GM06990 (cell line): ENCODE measurements around the gene EREG.
A peak's percentile ranks its signal among the peaks of the same experiment; 100 is the strongest.

Experiments used
- DNase-seq: peaks from one replicate; pipeline ENCODE4 v3.0.0-alpha.2; 2011; ENCODE audit not compliant: insufficient read length; ENCODE audit errors: extremely low read depth
- H3K27me3 ChIP-seq: replicated peaks from 2 replicates; pipeline ENCODE4 v1.6.0; 2011; ENCODE audit warnings: low read length; ENCODE audit not compliant: control insufficient read depth, insufficient read depth
- H3K36me3 ChIP-seq: 2 replicates; pipeline ENCODE4 v1.5.1; 2011; ENCODE audit warnings: low read length; ENCODE audit not compliant: control insufficient read depth, insufficient read depth
- H3K4me3 ChIP-seq: replicated peaks from 2 replicates; pipeline ENCODE4 v1.5.1; 2011; ENCODE audit warnings: low read depth, mild to moderate bottlenecking, control low read depth, low read length
- TF ChIP-seq, protein P1 (sequence below): IDR thresholded peaks from 2 replicates; pipeline ENCODE4 v1.5.1; 2011; ENCODE audit warnings: low read length, control low read depth, mild to moderate bottlenecking, inconsistent platforms; ENCODE audit not compliant: insufficient read depth, poor library complexity, severe bottlenecking

The EREG gene

GRCh38 chr4:74366367-74366911, 1.5 kb downstream of the EREG start:
- no peak overlapping the region for H3K4me3 ChIP-seq
- H3K36me3 ChIP-seq: no peaks in the 10 kb centered on the region
- H3K27me3 ChIP-seq: no peaks in the 10 kb centered on the region; the same call in 1 of the 2 replicates
- no peak for DNase-seq
- TF ChIP-seq, protein P1, sequence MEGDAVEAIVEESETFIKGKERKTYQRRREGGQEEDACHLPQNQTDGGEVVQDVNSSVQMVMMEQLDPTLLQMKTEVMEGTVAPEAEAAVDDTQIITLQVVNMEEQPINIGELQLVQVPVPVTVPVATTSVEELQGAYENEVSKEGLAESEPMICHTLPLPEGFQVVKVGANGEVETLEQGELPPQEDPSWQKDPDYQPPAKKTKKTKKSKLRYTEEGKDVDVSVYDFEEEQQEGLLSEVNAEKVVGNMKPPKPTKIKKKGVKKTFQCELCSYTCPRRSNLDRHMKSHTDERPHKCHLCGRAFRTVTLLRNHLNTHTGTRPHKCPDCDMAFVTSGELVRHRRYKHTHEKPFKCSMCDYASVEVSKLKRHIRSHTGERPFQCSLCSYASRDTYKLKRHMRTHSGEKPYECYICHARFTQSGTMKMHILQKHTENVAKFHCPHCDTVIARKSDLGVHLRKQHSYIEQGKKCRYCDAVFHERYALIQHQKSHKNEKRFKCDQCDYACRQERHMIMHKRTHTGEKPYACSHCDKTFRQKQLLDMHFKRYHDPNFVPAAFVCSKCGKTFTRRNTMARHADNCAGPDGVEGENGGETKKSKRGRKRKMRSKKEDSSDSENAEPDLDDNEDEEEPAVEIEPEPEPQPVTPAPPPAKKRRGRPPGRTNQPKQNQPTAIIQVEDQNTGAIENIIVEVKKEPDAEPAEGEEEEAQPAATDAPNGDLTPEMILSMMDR: no peak

DNA sequence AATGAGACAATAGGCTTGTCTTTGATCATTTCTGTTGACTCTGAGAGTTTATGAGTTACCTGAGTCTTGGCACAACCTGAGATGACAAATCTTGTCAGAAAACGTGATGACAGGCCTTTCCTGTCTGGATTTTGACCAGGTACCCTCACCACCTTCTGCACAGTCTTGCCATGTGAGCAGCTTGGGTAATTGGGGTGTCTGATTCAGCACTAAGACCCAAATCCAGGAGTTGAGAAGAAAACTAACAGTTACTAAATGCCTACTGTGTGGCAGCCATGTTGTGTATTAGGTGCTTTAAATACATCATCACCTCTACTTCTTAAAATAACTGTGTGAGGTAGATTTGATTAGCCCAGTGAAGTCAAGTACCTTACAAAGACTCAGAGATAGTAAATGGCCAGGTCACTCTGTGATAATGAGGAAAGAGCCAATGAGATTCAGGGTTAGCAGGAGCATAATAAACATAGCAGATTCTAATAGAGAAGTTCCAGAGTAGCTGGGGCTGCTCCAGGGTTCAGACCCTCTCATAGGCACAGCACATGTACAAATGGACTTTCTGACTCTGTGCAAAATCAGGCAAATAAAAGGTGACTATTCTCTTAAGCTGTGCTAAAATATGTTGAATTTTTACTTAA, 2.8 kb downstream of the EREG start:
- DNase-seq: no peak
- TF ChIP-seq, protein P1: no peak
- Histone ChIP-seq H3K27me3 (no peaks in the 10 kb centered on the region; the same call in 1 of the 2 replicates), H3K4me3 (no peak overlapping the region), H3K36me3 (no peaks in the 10 kb centered on the region)

- Histone ChIP-seq H3K4me3 (no peak overlapping the region), H3K27me3 (no peaks in the 10 kb centered on the region; the same call in 1 of the 2 replicates), H3K36me3 (no peaks in the 10 kb centered on the region)
- no peak for DNase-seq
- TF ChIP-seq, protein P1: no peak
These were observed 3.7 kb downstream of the EREG start for GRCh38 chr4:74368596-74368995.

- TF ChIP-seq, protein P1: no peak
- no peak for DNase-seq
- Histone ChIP-seq H3K36me3 (no peaks in the 10 kb centered on the region), H3K4me3 (no peak overlapping the region), H3K27me3 (no peaks in the 10 kb centered on the region; the same call in 1 of the 2 replicates)
These were observed 4.9 kb downstream of the EREG start for GRCh38 chr4:74369855-74370254.

- Histone ChIP-seq H3K36me3 (no peaks in the 10 kb centered on the region), H3K4me3 (no peak overlapping the region), H3K27me3 (no peaks in the 10 kb centered on the region; the same call in 1 of the 2 replicates)
- TF ChIP-seq, protein P1: peak; percentile 77
- no peak for DNase-seq
These were observed 6.0 kb downstream of the EREG start for GRCh38 chr4:74370912-74371311.
